Sigmoid colon (tissue), 4 donors: ENCODE results near the gene NNT.

ENCODE experiments used
- EP300 ChIP-seq, 4 donors: sonication (generic); formaldehyde crosslinking; IDR thresholded peaks; one replicate each; pipeline ENCODE4 v1.6.1; 2017; ENCODE audit warnings: antibody characterized with exemption in 4 of 4
- POLR2A ChIP-seq, 2 donors: fragments of 450-650 bp; IDR thresholded peaks; one replicate each; pipeline ENCODE4 v1.6.1; 2016; ENCODE audit warnings: antibody characterized with exemption in 2 of 2, mild to moderate bottlenecking in 2 of 2, moderate library complexity in 2 of 2
- POLR2AphosphoS5 ChIP-seq, 4 donors: sonication (generic); formaldehyde crosslinking; IDR thresholded peaks; one replicate each; pipeline ENCODE4 v1.6.1; 2017; ENCODE audit warnings: antibody characterized with exemption in 4 of 4
- TF ChIP-seq, protein P1 (sequence below), 4 experiments: fragments of 450-650 bp in 3 of 4; fragments of 200-600 bp in 1 of 4; IDR thresholded peaks; one replicate each; pipeline ENCODE4 v1.5.1; 2016 to 2019; ENCODE audit warnings: antibody characterized with exemption in 4 of 4, mild to moderate bottlenecking in 3 of 4, moderate library complexity in 2 of 4

GRCh38 chr5:43643327-43643726 lies 40.3 kb downstream of the NNT start:
- TF ChIP-seq, protein P1, sequence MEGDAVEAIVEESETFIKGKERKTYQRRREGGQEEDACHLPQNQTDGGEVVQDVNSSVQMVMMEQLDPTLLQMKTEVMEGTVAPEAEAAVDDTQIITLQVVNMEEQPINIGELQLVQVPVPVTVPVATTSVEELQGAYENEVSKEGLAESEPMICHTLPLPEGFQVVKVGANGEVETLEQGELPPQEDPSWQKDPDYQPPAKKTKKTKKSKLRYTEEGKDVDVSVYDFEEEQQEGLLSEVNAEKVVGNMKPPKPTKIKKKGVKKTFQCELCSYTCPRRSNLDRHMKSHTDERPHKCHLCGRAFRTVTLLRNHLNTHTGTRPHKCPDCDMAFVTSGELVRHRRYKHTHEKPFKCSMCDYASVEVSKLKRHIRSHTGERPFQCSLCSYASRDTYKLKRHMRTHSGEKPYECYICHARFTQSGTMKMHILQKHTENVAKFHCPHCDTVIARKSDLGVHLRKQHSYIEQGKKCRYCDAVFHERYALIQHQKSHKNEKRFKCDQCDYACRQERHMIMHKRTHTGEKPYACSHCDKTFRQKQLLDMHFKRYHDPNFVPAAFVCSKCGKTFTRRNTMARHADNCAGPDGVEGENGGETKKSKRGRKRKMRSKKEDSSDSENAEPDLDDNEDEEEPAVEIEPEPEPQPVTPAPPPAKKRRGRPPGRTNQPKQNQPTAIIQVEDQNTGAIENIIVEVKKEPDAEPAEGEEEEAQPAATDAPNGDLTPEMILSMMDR (IDR thresholded peaks at IDR 0.05): no peak
- TF ChIP-seq EP300 (IDR thresholded peaks at IDR 0.05): no peak
- no peak for TF ChIP-seq POLR2A (IDR thresholded peaks at IDR 0.05)
- no peak for TF ChIP-seq POLR2AphosphoS5 (IDR thresholded peaks at IDR 0.05)
